Aorta (tissue), 5 donors: ENCODE results near the gene OR4D9. TPM values are rescaled to one million over a fixed set of nuclear protein-coding genes. Genes with fewer than 3 reads are reported as not detected.

ENCODE experiments used
- ATAC-seq: fragments of 200-7000 bp; cut with Tn5 transposase; one replicate; pipeline ENCODE4 v1.9.1; 2022; ENCODE audit warnings: moderate library complexity; ENCODE audit not compliant: low FRiP score
- DNase-seq, 2 donors: peaks; one replicate each; pipeline ENCODE4 v3.0.0-alpha.2; 2020
- H3K27ac ChIP-seq, 2 donors: one replicate each; pipeline ENCODE4 v1.5.1; 2013; ENCODE audit warnings: low read length in 2 of 2, mild to moderate bottlenecking in 2 of 2, moderate library complexity in 2 of 2, control low read depth in 1 of 2, inconsistent platforms in 1 of 2, low read depth in 1 of 2
- H3K27me3 ChIP-seq, 2 donors: one replicate each; pipeline ENCODE4 v1.6.1; 2013; ENCODE audit warnings: control low read depth in 1 of 2, low read length in 1 of 2, mild to moderate bottlenecking in 1 of 2, moderate library complexity in 1 of 2; ENCODE audit not compliant: insufficient read depth in 2 of 2, control insufficient read depth in 1 of 2
- H3K36me3 ChIP-seq, 2 donors: one replicate each; pipeline ENCODE4 v1.6.1; 2013; ENCODE audit warnings: control low read depth in 1 of 2, low read length in 1 of 2, mild to moderate bottlenecking in 1 of 2; ENCODE audit not compliant: insufficient read depth in 2 of 2, control insufficient read depth in 1 of 2
- H3K4me1 ChIP-seq, 2 donors: one replicate each; pipeline ENCODE4 v1.6.1; 2013; ENCODE audit warnings: low read length in 2 of 2, control low read depth in 1 of 2, mild to moderate bottlenecking in 1 of 2, moderate library complexity in 1 of 2; ENCODE audit not compliant: insufficient read depth in 2 of 2, control insufficient read depth in 1 of 2
- H3K4me3 ChIP-seq, 2 donors: one replicate each; pipeline ENCODE4 v1.5.1; 2013; ENCODE audit warnings: low read length in 2 of 2, control low read depth in 1 of 2, mild to moderate bottlenecking in 1 of 2
- H3K9me3 ChIP-seq: one replicate; pipeline ENCODE4 v1.6.1; 2013; ENCODE audit warnings: mild to moderate bottlenecking, low read length; ENCODE audit not compliant: control insufficient read depth
- WGBS, 2 donors: extraction: QIAGEN DNeasy Blood & Tissue Kit; methylation state at CpG; one replicate each; pipeline ENCODE4 v1.1.7; 2013; 5-methylcytosine and 5-hydroxymethylcytosine counted together
- intact Hi-C, 2 donors: fragments of 100-400 bp; cut with DNase I; formaldehyde crosslinking; loops; one replicate each; pipeline versions ENCODE4 v1.14.2 to v1.15.0; 2022
- polyA plus RNA-seq, 2 donors: library from polyadenylated mRNA; stranded (reverse); fragments of 200-250 nt; gene quantifications; one replicate each; pipeline ENCODE4 v1.2.3, GENCODE V29; 2013
- total RNA-seq, 2 donors: library from RNA; stranded (reverse); fragmentation: NEBNext Ultra II Directional; extraction: Animal tissue kit (Norgen Biotek cat#: 25700); gene quantifications; one replicate each; pipeline ENCODE4 v1.2.1, GENCODE V29; 2021
- donor health status: healthy with polysubstance abuse.
- donor health status: Bipolar disorder and iron deficiency.
- donor health status: DM: no; HTN: no; CAD: no.
- donor health status: DM: no; HTN: no; CAD: no.
- donor health status: DM: yes; HTN: yes; CAD: no.

OR4D9 gene
- total and polyA plus RNA-seq, 4 donors: not detected

DNA sequence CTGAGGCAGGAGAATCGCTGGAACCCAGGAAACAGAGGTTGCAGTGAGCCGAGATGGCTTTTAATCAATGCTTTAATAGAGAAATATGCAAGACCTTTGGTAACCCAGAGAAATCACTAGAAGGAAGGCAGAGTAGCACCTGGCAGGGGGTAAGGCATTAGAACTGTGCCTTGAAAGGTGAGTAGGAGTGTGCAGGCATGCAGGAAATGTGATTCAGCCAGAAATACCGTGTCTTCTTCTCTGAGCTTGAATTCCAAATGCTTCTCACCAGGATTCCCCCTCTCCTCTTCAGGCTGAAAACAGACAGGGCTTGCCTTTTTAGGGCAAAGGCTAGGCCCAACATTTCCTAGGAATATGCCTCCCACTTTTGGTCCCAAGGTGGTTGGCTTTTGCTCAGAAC is 51.0 kb downstream of the OR4D9 start:
- no peaks in the 10 kb centered on the region for H3K27me3 ChIP-seq
- intact Hi-C loops: loop anchor here in 1 of 2 donors (5.0 kb wide), 1 partner anchor 105 kb away; the partner anchor contains the start of gene PATL1
- no peak overlapping the region for H3K27ac ChIP-seq
- ATAC-seq: no peak
- H3K4me3 ChIP-seq: no peak overlapping the region
- WGBS, 2 donors: 84 to 90% methylated on average over 3 of the region's 3 CpGs
- no peaks in the 10 kb centered on the region for H3K36me3 ChIP-seq
- no peaks in the 10 kb centered on the region for H3K4me1 ChIP-seq
- H3K9me3 ChIP-seq: no peaks in the 10 kb centered on the region
- no peak for DNase-seq

Other genes with a start within 250 kb of the OR4D9 start
- not detected for gene OR5AN1, start 152.6 kb upstream of the OR4D9 start, total RNA-seq
- not detected for gene OR5AN1, start 152.6 kb upstream of the OR4D9 start, polyA plus RNA-seq
- gene OR5A2, start 85.1 kb upstream of the OR4D9 start, total RNA-seq: not detected
- gene OR5A2, start 85.1 kb upstream of the OR4D9 start, polyA plus RNA-seq: not detected
- gene OR5A1, start 75.1 kb upstream of the OR4D9 start, total RNA-seq: not detected
- gene OR5A1, start 75.1 kb upstream of the OR4D9 start, polyA plus RNA-seq: not detected
- not detected for gene OR4D6, start 54.6 kb upstream of the OR4D9 start, total RNA-seq
- not detected for gene OR4D6, start 54.6 kb upstream of the OR4D9 start, polyA plus RNA-seq
- not detected for gene OR4D10, start 38.2 kb upstream of the OR4D9 start, total RNA-seq
- gene OR4D10, start 38.2 kb upstream of the OR4D9 start, polyA plus RNA-seq: not detected
- gene OR4D11, start 8.0 kb upstream of the OR4D9 start, total RNA-seq: not detected
- not detected for gene OR4D11, start 8.0 kb upstream of the OR4D9 start, polyA plus RNA-seq
- gene OSBP, start 104.2 kb downstream of the OR4D9 start, total RNA-seq: 10 to 100 TPM; 40.4 to 42.4 TPM
- 10 to 100 TPM; 15.0 to 19.5 TPM for gene OSBP, start 104.2 kb downstream of the OR4D9 start, polyA plus RNA-seq
- gene PATL1, start 157.5 kb downstream of the OR4D9 start, total RNA-seq: 10 to 100 TPM; 23.7 to 29.6 TPM
- 1 to 10 TPM; 8.2 to 9.6 TPM for gene PATL1, start 157.5 kb downstream of the OR4D9 start, polyA plus RNA-seq
- not detected for gene OR10V1, start 202.3 kb downstream of the OR4D9 start, total RNA-seq
- not detected for gene OR10V1, start 202.3 kb downstream of the OR4D9 start, polyA plus RNA-seq
- 10 to 100 TPM; 22.5 to 23.2 TPM for gene STX3, start 243.8 kb downstream of the OR4D9 start, total RNA-seq
- gene STX3, start 243.8 kb downstream of the OR4D9 start, polyA plus RNA-seq: 10 to 100 TPM; 12.7 to 21.0 TPM